Cerebellar nuclear complex (tissue), 1 donor: ENCODE data around the gene SPATA9.

Experiments used
- DNase-seq, 2 experiments: peaks; one replicate each; lab custom pipeline; 2025; lab: John Stamatoyannopoulos, UW

SPATA9 gene

GRCh38 chr5:95619514-95620029 lies 63.2 kb downstream of the SPATA9 start:
- DNase-seq: no peak

GRCh38 chr5:95619096-95619495 lies 63.7 kb downstream of the SPATA9 start:
- no peak for DNase-seq

GRCh38 chr5:95617057-95617456 lies 65.7 kb downstream of the SPATA9 start:
- DNase-seq: no peak

- DNase-seq: no peak
These were observed 67.7 kb downstream of the SPATA9 start for GRCh38 chr5:95615164-95615467.

- DNase-seq: no peak
These were observed 69.3 kb downstream of the SPATA9 start for GRCh38 chr5:95613514-95613913.

GRCh38 chr5:95611396-95611795 lies 71.4 kb downstream of the SPATA9 start:
- no peak for DNase-seq

- DNase-seq: no peak
These were observed 72.2 kb downstream of the SPATA9 start for GRCh38 chr5:95610546-95610945.

GRCh38 chr5:95609711-95610110 lies 73.1 kb downstream of the SPATA9 start:
- no peak for DNase-seq
